ENCODE measurements around the gene ZNF132.
"Not testable (repeated sequence)": the region's sequence is repeated elsewhere in the genome, so short reads cannot be mapped to it uniquely, and the experiment has no call there.

ZNF132 gene

DNA sequence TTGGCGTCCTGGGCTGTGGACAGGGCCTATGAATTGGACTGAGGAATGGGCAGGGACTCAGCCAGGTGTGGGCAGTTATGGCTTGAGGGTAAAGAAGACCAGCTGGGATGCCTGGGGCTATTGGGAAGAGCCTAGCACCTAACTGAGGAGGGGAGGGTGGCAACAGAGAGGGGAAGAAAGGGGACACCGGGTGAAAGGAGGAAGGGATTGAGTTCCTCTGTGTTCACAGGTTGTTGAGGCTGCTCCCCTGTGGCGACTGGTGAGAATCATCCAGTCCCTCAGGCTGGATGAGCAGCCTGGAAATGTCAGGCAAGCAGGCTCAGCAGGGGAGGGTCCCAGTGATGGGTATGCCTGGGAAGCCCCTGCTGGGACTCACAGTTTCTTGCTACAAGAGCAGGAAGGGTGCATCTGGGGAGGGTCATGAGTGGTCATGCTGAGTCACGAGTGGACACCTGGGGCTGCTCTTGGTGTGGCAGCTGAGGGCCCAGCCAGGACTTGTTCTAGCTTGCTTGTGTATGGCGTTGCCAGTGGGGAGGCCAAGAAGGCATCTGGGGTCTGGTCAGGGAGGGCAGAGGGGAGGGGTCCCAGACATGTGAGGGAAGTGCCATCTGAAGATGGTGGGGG lies 28.4 kb upstream of the ZNF132 start:
- DNase-seq (ENCODE audit: low read depth in 3 of 3), result no peak

DNA sequence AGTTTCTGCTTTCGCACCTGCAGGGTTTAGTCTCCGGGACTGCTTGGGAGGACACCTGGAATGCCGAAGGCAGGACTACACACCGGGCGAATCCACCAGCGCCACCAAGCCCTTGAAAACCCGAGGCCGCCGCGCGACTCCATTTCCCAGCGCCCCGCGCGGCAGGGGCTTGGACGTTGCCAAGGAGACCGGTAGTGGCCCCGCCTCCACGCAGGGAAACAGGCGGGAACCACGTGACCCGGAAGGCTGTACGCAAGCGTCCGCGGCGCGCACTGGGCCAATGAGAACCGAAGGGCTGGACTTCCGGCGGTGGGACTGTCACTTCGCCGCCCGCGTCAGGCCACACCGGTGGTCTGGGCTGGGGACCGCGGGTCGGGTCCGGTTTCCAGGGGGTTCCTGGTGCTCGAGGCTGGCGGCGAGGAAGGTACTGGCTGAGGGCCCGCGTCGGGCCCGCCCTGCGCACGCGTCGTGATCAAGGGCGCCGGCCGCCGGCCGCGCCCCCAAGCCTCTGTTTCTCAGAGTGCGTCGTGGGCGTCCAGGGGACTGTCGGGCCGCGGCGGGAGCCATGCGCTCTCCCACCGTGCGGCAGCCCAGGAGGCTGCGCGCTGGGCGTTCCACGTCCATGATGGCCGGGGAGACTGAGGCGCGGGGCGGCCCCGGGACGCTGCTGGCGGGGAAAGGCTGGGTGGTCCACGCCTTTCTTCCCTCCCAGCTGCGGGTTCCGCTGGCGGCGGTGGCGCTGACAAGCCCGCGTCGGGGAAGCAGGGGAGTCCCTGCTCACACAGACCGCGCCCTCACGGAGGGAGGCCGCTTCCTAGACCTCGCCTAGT lies 27.0 kb upstream of the ZNF132 start, which contains the start of gene ZNF324:
Gene ZNF324 (plus strand): TSS at position 321 of the 830 bp plus-strand sequence. CDS start 2,106 bp downstream, outside the sequence.
- DNase-seq (ENCODE audit: low read depth in 3 of 3), result peak; percentile 92 to 96 (median 96)

DNA sequence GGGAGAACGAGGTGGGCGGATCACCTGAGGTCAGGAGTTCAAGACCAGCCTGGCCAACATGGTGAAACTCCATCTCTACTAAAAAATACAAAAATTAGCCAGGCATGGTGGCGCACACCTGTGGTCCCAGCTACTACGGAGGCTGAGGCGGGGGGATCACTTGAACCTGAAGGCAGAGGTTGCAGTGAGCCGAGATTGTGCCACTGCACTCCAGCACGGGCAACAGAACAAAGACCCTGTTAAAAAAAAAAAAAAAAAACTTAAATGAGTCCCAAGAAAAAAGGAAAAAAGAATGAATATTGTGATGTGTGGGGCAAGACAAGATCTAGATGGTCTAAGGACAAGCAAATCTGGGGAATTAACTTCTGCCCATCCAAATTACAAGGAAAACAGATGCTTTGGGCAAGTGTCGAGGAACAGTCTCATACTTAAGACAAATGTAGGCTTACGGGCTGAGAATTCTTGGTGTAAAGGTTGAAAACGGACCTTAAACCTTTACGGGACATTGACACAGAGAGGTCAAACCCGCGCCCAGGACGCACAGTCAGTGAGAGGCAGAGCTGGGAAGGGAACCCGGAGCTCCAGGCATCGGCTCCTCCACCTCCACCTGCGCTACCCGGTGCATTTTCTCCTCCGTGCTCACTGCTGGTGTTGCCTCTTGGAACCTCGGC lies 26.3 kb upstream of the ZNF132 start:
- DNase-seq (ENCODE audit: low read depth in 3 of 3), result no peak

DNA sequence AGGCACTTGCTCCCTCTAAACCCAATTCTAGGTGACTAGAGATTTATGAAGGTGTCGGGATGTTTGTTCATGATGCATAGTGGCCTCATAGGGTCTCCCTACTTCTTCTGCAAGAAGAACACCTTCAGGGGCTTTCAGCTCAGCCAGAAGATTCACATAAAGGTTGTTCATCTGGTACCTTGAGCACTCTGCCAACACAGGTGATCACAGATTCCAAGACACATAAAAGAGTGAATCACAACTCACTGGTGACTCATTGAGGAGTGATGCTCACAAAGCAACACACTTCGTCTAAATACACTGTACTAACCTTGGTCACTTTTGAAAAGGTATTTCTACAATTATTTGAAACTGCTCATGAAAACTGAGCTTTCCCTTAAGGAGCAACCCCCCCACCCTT lies 20.1 kb upstream of the ZNF132 start:
- no peak for DNase-seq (ENCODE audit: low read depth in 3 of 3)

DNA sequence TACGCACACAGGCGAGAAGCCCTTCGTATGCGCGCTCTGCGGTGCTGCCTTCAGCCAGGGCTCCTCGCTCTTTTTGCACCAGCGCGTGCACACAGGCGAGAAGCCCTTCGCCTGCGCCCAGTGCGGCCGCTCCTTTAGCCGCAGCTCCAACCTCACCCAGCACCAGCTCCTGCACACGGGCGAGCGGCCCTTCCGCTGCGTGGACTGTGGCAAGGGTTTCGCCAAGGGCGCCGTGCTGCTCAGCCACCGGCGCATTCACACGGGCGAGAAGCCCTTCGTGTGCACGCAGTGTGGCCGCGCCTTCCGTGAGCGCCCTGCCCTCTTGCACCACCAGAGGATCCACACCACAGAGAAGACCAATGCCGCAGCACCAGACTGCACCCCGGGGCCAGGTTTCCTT lies 16.2 kb upstream of the ZNF132 start:
- DNase-seq (ENCODE audit: low read depth in 3 of 3), result no peak

DNA sequence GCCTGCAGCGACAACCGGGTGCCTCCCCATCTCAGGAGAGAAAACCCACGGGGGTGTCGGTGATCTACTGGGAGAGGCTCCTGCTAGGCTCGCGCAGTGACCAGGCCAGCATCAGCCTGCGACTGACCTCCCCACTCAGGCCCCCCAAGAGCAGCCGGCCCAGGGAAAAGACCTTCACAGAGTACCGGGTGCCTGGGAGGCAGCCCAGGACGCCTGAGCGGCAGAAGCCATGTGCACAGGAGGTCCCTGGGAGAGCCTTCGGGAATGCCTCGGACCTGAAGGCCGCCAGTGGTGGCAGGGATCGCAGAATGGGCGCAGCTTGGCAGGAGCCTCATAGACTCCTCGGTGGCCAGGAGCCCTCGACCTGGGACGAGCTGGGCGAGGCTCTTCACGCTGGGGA lies 15.4 kb upstream of the ZNF132 start:
- DNase-seq (ENCODE audit: low read depth in 3 of 3), result no peak

DNA sequence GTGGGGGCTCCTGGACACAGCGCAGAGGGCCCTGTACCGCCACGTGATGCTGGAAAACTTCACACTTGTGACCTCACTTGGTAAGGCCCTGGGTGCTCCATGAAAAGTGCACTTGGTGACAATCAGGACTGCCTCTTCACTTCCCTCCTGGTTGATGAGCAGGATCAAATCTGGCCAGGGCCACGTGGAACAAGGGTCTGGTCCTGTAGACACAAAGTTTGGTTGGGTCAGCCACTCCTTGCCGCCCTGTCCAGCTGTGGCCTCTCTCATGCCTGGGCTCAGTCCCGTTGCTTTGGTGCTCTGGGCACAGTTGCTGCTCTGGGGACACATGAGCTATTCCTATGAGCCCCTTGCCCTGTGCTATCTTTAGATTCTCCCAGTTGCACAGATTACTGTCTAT lies 13.8 kb upstream of the ZNF132 start:
- DNase-seq (ENCODE audit: low read depth in 3 of 3), result no peak

DNA sequence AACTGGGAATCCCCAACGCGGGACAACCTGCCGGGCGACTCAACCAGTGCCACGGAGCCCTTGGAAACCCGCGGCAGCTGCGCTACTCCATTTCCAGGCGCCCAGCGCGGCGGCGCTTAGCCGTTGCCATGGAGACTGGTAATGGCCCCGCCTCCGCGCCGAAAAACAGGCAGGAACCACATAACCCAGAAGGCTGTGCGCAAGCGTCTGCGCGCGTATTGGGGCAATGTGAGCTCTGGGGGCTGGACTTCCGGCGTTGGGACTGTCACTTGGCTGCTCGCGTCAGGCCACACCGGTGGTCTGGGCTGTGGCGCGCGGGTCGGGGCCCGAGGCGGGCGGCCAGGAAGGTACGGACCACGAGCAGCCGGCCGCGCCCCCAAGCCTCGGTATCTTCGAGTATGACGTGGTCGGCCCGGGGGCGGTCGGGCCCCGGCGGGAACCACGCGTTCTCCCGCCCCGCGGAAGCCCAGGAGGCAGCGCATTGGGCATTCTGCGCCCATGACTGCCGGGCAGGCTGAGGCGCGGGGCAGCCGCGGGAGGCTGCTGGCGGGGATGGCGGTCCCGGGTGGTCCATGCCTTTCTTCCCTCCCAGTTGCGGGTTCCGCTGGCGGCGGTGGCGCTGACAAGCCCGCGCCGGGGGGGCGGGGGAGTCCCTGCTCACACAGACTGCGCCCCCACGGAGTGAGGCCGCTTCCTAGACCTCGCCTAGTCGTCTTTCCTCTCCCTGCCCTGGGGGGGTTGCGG lies 11.6 kb upstream of the ZNF132 start, which contains the start of gene ZNF324B:
Gene ZNF324B (plus strand): TSS at position 265 of the 744 bp plus-strand sequence. CDS start 2,080 bp downstream, outside the sequence.
- peak; percentile 85 to 95 (median 95) for DNase-seq (ENCODE audit: low read depth in 3 of 3)

DNA sequence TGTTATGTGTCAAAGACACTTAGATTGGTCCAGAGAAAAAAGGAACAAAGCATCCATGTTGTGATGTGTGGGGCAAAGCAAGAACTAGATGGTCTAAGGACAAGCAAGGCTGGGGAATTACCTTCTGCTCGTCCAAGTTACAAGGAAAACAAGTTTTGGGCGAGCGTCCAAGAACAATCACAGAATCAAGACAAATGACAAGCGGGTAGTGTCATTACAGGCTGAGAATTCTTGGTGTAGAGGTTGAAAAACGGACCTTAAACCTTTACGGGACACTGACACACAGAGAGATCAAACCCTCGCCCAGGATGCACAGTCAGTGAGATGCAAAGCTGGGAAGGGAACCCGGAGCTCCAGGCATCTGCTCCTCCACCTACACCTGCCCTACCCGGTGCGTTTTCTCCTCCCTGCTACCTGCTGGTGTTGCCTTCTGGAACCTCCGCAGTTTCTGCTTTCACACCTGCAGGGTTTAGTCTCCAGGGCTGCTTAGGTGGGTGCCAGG lies 11.0 kb upstream of the ZNF132 start:
- DNase-seq (ENCODE audit: low read depth in 3 of 3), result no peak

DNA sequence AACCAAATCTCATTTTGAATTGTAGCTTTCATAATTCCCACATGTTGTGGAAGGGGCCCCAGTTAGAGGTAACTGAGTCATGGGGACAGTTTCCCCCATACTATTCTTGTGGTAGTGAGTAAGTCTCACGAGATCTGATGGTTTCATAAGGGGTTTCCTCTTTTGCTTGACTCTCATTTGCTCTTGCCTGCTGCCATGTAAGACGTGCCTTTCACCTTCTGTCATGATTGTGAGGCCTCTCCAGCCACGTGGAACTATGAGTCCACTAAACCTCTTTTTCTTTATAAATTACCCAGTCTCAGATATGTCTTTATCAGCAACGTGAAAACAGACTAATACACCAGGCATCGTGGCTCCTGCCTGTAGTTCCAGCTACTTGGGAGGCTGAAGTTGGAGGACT lies 10.0 kb upstream of the ZNF132 start:
- not testable (repeated sequence) for DNase-seq (ENCODE audit: low read depth in 3 of 3)

DNA sequence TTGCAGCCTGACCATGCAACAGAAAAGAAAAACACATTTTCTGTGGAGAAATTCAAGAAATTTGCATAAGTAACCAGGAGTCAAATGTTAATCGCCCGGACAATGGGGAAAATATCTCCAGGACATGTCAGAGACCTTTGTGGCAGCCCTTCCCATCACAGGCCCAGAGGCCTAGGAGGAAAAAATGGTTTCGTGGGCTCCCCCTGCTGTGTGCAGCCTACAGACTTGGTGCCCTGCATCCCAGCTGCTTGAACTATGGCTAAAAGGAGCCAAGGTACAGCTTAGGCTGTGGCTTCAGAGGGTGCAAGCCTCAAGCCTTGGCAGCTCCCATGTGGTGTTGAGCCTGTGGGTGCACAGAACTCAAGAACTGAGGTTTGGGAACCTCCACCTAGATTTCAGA lies 8.9 kb upstream of the ZNF132 start:
- not testable (repeated sequence) for DNase-seq (ENCODE audit: low read depth in 3 of 3)

DNA sequence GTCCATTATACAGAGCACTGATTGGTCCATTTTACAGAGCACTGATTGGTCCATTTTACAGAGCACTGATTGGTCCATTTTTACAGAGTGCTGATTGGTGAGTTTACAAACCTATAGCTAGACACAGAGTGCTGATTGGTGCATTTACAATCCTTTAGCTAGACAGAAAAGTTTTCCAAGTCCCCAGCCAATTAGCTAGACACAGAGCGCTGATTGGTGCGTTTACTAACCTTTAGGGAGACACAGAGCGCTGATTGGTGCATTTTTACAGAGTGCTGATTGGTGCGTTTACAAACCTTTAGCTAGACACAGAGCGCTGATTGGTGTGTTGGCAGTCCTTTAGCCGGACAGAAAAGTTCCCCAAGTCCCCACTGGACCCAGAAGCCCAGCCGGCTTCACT lies 3.0 kb upstream of the ZNF132 start:
- not testable (repeated sequence) for DNase-seq (ENCODE audit: low read depth in 3 of 3)

DNA sequence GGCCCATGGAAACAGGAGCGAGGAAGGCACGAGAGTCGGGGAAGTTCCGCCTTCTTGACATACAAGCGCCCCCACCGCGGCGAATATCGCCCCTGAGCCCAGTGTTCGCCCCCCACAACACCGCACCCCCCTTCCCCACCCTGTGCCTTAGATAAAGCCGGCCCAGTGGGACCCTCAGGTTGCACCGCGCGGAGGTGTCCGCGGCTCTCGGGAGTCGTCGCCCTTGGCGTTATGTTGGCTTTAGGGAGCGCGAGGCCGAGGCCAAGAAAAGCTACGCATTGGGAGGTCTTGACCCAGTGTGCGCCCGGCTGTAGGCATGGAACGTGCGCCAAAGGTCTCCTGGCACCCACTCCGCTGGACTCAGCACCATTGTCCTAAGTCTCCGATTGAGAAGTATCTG lies 603 bp upstream of the ZNF132 start:
- DNase-seq (ENCODE audit: low read depth in 3 of 3), result no peak

DNA sequence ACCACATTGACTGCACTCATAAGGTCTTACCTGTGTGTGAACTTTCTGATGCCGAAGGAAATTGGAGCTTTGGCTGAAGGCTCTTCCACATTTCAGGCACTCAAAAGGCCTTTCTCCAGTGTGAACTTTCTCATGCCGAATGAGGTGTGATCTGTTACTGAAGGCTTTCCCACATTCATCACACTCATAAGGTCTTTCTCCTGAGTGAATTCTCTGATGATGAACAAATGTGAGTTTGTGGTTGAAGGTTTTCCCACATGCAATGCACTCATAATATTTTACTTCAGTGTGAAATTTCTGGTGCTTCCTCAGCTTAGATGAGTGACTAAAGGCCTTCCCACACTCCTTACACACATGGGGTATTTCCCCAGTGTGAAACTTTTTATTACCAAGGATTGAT lies 5.7 kb downstream of the ZNF132 start:
- DNase-seq (ENCODE audit: low read depth in 3 of 3), result no peak

DNA sequence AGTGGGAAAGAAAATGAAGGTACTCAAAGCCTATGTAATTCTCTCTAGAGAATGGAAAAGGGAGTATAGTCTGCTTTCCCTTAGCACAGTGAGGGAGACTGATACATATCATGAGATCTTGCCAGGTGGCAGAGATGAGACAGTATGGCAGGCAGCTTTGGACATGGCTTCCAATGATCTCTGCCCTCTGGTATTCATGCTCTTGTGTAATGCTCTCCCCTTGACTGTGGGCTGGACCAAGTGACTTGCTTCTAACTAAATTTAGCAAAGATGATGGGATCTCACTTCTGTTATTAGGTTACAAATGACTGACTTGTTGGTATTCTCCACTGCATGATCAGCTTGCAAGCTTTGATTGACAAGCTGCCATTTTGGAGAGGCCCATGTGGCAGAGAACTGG lies 10.2 kb downstream of the ZNF132 start:
- DNase-seq (ENCODE audit: low read depth in 3 of 3), result no peak

DNA sequence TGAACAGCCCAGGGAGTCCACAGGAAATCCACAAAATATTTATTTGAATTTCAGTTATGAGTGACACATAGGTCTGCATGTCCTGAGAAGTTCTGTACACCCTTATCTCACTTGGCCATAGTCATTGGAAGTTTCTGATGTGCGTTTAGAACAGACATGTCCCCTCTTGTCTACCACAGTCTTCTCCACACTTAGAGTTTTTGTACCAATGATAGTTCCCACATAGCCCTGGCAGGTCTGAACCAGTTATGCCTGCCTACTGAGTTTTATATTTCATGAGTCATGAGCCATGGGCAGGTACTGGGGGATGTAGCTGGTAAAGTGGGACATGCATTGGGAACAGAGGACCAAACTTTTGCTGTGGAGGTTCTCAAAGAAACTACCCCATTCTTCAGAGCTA lies 11.3 kb downstream of the ZNF132 start:
- no peak for DNase-seq (ENCODE audit: low read depth in 3 of 3)

DNA sequence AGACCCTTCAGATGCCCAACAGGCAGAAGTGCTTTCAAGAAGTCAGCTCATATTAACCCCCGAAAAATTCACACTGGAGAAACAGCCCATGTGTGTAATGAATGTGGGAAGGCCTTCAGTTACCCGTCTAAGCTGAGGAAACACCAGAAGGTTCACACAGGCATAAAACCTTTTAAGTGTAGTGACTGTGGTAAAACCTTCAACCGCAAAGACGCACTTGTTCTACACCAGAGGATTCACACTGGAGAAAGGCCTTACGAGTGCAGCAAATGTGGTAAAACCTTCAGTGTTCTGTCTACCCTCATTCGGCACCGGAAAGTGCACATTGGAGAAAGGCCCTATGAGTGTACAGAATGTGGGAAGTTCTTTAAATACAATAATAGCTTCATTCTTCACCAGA lies 22.9 kb downstream of the ZNF132 start:
- no peak for DNase-seq (ENCODE audit: low read depth in 3 of 3)

DNA sequence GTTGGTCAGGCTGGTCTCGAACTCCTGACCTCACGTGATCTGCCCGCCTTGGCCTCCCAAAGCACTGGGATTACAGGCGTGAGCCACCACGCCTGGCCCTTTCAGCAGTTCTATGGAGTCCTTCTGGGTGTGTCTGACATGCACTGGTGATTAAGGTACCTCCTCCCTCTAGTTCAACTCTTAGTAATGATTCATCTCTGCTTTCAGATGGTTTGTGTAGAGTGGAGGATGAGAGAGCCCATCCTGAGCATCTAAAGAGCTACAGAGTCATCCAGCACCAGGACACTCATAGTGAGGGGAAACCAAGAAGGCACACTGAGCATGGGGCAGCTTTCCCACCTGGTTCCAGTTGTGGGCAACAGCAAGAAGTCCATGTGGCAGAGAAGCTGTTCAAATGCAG lies 23.3 kb downstream of the ZNF132 start:
- no peak for DNase-seq (ENCODE audit: low read depth in 3 of 3)

DNA sequence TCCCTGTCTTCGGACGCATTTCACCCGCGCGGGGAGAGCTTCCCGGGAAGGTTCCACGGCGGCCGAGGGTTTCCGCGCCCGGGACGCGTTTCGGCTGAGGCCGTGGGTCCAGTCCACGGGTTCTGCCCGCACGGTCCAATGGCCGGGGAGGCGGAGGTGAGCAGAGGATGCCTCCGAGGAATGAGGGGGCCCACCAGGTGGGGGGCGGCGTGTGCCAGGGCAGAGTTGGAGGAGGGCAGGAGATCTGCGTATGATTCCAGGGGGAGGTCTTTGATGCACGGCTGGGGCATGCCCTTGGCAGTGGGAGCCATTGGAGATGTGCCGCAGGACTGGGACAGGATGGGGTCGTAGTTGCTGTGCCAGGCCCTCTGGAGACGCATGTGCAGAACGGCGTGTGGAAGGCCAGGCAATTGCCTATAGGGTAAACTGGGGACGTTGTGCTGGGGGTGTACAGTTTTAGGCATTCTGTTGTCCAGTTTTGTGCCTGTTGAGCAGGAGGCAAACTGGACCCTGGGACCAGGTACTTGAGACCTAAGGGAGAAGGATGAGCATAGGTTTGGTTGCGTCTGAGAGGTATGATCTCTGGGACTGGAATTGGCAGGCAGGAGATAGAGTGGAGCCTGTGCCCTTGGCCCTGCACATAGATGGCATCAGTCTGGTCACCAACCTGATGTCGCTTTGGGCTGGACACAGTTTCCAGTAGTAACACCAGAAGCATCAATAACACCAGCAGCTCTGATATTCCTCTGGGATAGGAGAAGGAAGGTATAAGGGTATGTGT lies 30.8 kb downstream of the ZNF132 start:
- no peak for DNase-seq (ENCODE audit: low read depth in 3 of 3)

DNA sequence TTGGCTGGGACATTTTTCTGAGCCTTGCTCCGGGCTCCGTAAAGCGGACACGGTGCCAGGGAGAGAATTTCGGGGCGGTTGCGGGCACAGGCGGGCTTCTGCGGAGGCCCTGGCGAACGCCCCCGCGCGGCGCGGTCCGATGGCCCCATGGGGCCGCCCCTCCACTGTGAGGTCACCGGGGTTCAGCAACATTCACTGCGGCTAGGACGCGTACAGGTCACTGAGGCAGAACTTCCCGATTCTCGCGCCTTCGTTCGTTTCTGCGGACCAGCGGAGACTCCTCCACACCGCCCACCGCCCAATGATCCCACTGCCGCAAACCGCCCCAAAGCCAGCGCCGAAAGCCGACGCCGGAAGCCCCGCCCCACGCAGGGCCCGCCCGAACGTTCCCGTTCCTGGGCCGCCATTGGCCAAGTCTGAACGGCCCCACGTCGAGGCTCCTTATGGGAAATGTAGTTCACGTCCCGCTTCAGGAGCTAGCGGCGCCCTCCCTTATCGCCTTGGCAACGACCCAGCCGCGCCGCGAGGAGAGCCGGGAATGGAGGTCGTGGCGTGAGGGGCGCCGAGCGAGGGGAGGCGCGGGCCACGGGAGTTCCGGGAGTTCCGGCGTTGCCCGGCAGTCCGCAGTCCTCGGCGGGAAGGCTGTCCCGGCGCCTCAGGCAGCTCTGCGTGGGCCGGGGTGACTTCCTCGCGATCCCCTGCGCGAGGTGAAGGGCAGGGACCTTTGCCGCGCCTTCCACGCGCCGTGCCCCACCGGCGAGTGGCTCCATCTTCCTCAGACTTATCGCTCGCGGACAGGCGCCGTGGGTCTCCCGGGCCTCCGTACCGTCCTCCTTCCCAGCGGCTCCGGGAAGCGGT lies 31.6 kb downstream of the ZNF132 start, which contains the start of gene ZNF584:
Gene ZNF584 (plus strand): TSS at position 498 of the 858 bp plus-strand sequence. CDS start 499 bp downstream, outside the sequence.
- peak; percentile 90 to 92 (median 90) for DNase-seq (ENCODE audit: low read depth in 3 of 3)

Measured in stimulated activated CD4-positive, alpha-beta T cell treated with anti-CD3 and anti-CD28 coated beads, TNF-alpha, amount 100 ng/mL, for 4 hours (primary cell).